Thoracic aorta (tissue), 2 donors: ENCODE results near the gene PIGN. TPM values are rescaled to one million over a fixed set of nuclear protein-coding genes. Genes with fewer than 3 reads are reported as not detected.

Experiments used
- ATAC-seq: fragments of 150-250 bp; one replicate; pipeline ENCODE4 v1.8.0; 2017; ENCODE audit warnings: low read depth; ENCODE audit not compliant: insufficient number of reproducible peaks, low FRiP score
- DNase-seq: peaks from one replicate; pipeline ENCODE4 v3.0.0-alpha.2; 2020; ENCODE audit warnings: low spot score
- H3K27ac ChIP-seq, 2 donors: fragments of 200-600 bp; sonication (generic); 1 replicate in 1 of 2; 2 replicates in 1 of 2; pipeline ENCODE4 v1.5.1; 2016; ENCODE audit warnings: mild to moderate bottlenecking in 2 of 2, moderate library complexity in 2 of 2
- H3K27me3 ChIP-seq: fragments of 200-600 bp; sonication (generic); replicated peaks from 2 replicates; pipeline ENCODE4 v1.6.0; 2016; ENCODE audit warnings: mild to moderate bottlenecking; ENCODE audit not compliant: insufficient read depth
- H3K36me3 ChIP-seq: fragments of 200-600 bp; sonication (generic); one replicate; pipeline ENCODE4 v1.5.1; 2016
- H3K4me1 ChIP-seq, 2 donors: fragments of 200-600 bp; sonication (generic); 1 replicate in 1 of 2; 2 replicates in 1 of 2; pipeline versions ENCODE4 v1.5.1 to v1.6.0; 2016; ENCODE audit warnings: low read depth in 2 of 2, mild to moderate bottlenecking in 1 of 2; ENCODE audit not compliant: control insufficient read depth in 1 of 2
- H3K4me3 ChIP-seq: fragments of 200-600 bp; sonication (generic); 2 replicates; pipeline ENCODE4 v1.5.1; 2016; ENCODE audit warnings: mild to moderate bottlenecking
- H3K9me3 ChIP-seq: fragments of 200-600 bp; sonication (generic); 2 replicates; pipeline ENCODE4 v1.5.1; 2016
- CTCF ChIP-seq: fragments of 200-600 bp; sonication (generic); IDR thresholded peaks from one replicate; pipeline ENCODE4 v1.5.1; 2019; ENCODE audit warnings: antibody characterized with exemption
- total RNA-seq, 2 donors: library from RNA; depleted of rRNA; stranded (reverse); fragments of >200 nt; gene quantifications; one replicate each; pipeline versions ENCODE4 v1.1.0 to v1.2.3, GENCODE V29; 2016

The PIGN gene
- total RNA-seq, 2 donors from 2014 or later = 24.2 to 31.8 TPM

- Histone ChIP-seq H3K4me1 (no peaks in the 10 kb centered on the region), H3K4me3 (no peak overlapping the region), H3K27ac (no peak overlapping the region), H3K9me3 (no peaks in the 10 kb centered on the region), H3K27me3 (no peaks in the 10 kb centered on the region), H3K36me3 (no peaks in the 10 kb centered on the region)
- ATAC-seq = no peak
- no peak for TF ChIP-seq CTCF
- no peak for DNase-seq
Measured at GRCh38 chr18:62060820-62061219, 126.0 kb downstream of the PIGN start.

GRCh38 chr18:62054929-62055498 is 131.8 kb downstream of the PIGN start:
- no peak for TF ChIP-seq CTCF
- DNase-seq = no peak
- Histone ChIP-seq H3K27me3 (no peaks in the 10 kb centered on the region), H3K4me3 (no peak overlapping the region), H3K27ac (no peak overlapping the region), H3K36me3 (no peaks in the 10 kb centered on the region), H3K9me3 (no peaks in the 10 kb centered on the region), H3K4me1 (no peaks in the 10 kb centered on the region)
- no peak for ATAC-seq

GRCh38 chr18:62048279-62048678 is 138.6 kb downstream of the PIGN start:
- TF ChIP-seq CTCF = no peak
- DNase-seq (no peak), ATAC-seq (no peak)
- no peaks in the 10 kb centered on the region for H3K27me3 ChIP-seq
- H3K4me3 ChIP-seq = no peak overlapping the region
- no peaks in the 10 kb centered on the region for H3K4me1 ChIP-seq
- no peak overlapping the region for H3K27ac ChIP-seq
- peaks cover 7% of the 10 kb centered on the region for H3K9me3 ChIP-seq
- peaks cover 6% of the 10 kb centered on the region for H3K36me3 ChIP-seq

- DNase-seq (no peak), ATAC-seq (no peak)
- H3K4me1 ChIP-seq = no peaks in the 10 kb centered on the region
- H3K27ac ChIP-seq = no peak overlapping the region
- TF ChIP-seq CTCF = no peak
- H3K27me3 ChIP-seq = no peaks in the 10 kb centered on the region
- peaks cover 6% of the 10 kb centered on the region for H3K36me3 ChIP-seq
- H3K9me3 ChIP-seq = peaks cover 7% of the 10 kb centered on the region
- H3K4me3 ChIP-seq = no peak overlapping the region
Measured at GRCh38 chr18:62045316-62045715, 141.5 kb downstream of the PIGN start.

- TF ChIP-seq CTCF = no peak
- Histone ChIP-seq H3K9me3 (peaks cover 7% of the 10 kb centered on the region), H3K4me1 (no peaks in the 10 kb centered on the region), H3K36me3 (peaks cover 6% of the 10 kb centered on the region), H3K27me3 (no peaks in the 10 kb centered on the region), H3K27ac (no peak overlapping the region), H3K4me3 (no peak overlapping the region)
- DNase-seq = no peak
- no peak for ATAC-seq
Measured at GRCh38 chr18:62044490-62045000, 142.3 kb downstream of the PIGN start.
